GM12801 (cell line): ENCODE measurements around the gene MRPL43.

Source experiments
- TF ChIP-seq, protein P1 (sequence below): IDR thresholded peaks from one replicate; pipeline ENCODE4 v1.5.1; 2011; ENCODE audit warnings: control low read depth; ENCODE audit not compliant: insufficient read length; ENCODE audit errors: extremely low read depth

MRPL43 gene

GRCh38 chr10:101015582-101015973 is 28.3 kb upstream of the MRPL43 start:
- TF ChIP-seq, protein P1, sequence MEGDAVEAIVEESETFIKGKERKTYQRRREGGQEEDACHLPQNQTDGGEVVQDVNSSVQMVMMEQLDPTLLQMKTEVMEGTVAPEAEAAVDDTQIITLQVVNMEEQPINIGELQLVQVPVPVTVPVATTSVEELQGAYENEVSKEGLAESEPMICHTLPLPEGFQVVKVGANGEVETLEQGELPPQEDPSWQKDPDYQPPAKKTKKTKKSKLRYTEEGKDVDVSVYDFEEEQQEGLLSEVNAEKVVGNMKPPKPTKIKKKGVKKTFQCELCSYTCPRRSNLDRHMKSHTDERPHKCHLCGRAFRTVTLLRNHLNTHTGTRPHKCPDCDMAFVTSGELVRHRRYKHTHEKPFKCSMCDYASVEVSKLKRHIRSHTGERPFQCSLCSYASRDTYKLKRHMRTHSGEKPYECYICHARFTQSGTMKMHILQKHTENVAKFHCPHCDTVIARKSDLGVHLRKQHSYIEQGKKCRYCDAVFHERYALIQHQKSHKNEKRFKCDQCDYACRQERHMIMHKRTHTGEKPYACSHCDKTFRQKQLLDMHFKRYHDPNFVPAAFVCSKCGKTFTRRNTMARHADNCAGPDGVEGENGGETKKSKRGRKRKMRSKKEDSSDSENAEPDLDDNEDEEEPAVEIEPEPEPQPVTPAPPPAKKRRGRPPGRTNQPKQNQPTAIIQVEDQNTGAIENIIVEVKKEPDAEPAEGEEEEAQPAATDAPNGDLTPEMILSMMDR = no peak

GRCh38 chr10:101014966-101015581 is 27.8 kb upstream of the MRPL43 start:
- TF ChIP-seq, protein P1 = no peak

DNA sequence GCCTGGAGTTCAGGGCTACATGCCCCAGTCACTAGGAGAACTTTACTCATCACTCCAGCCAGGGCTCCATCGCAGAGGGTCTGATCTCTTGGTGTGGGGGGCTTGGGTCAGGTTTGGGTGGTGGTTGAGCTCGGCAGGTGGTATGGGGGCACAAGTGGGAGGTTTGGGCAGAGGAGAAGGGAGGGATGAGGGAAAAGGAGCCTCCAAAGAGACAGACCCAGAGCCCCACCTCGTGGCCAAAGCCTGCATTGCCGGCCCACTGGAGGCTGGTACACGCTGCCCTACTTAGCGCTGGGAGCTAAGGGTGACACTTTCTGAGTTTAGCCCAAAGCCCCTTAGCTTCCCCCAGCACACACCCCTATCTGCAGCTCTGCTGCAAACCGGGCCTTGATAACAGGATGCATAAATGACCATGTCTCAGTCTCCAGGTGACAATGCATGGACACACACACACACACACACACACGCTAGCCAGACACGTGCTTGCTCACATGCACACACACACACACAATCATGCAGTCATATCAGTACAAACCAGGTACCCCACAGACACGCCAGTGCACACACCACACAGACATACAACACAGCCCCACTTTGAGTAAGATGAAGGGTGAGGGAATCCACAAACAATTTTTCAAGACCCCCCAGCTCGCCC is 27.1 kb upstream of the MRPL43 start:
- TF ChIP-seq, protein P1 = peak; percentile 51

DNA sequence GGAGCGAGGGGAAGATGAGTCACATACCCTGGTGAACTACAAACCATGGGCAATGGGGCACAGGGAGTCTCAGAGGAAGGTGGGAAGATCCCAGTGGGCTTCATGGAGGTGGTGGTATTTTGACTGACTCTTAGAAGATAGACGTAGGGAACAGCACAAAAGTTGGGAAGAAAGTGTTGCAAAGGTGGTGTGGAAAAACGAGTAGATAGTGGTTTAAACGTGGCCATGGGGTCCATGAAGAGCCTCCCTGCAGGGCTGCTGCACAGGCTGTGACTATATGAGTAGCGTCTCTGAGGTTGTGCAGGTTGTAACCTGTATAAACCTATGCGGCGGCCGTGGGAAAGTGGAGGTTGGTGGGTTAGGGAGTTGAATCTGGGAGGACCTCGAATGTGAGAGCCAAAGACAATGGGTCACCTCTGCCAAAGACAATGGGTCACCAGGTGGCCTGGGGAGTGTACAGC is 26.1 kb upstream of the MRPL43 start:
- TF ChIP-seq, protein P1 = no peak

DNA sequence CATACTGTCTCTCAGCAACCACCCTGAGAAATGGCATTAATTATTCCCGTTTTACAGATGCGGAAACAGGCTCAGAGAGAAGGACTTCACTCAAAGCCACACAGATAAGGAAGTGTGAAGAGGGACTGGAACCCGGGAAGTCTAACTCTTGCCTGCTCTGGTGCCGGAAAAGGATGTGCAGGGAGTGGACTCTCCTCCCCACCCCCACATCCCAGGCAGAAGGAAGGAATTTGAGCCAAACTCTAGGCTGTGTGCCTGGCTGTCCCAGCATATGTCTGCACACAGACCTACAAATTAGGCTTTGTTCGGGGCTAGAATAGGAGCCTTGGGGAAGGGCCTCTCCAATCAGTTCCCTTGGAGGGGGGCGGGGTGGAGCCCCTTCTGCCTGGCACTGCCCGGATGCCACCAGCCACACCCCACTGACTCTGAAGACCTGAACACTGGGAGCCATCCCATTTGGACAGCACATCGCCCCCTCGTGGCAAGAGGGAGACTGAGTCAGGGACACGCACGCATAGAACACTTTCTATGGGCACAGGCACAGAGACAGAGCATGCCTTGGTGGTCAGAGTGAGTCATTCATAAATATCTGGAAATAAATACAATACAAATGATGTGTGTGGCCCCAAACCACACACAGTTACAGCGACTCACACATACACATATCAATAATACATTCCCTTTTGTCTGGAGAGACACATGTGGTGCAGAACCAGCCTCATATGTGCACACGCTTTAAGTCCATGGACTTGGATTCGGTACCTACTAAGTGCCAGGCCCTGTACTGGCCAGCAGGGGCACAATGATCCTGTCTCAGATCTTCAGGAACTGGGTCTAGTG is 25.4 kb upstream of the MRPL43 start:
- TF ChIP-seq, protein P1 = peak; percentile 1

GRCh38 chr10:101011517-101012423 is 24.5 kb upstream of the MRPL43 start:
- TF ChIP-seq, protein P1 = no peak
